Measurements from ENCODE around the gene CLMN. TPM values are rescaled to one million over a fixed set of nuclear protein-coding genes. Genes with fewer than 3 reads are reported as not detected.

CLMN gene
- total and polyA plus RNA-seq, 2 of the 4 experiments (the other 2 are of a cell fraction): 0.10 to 0.18 TPM

DNA sequence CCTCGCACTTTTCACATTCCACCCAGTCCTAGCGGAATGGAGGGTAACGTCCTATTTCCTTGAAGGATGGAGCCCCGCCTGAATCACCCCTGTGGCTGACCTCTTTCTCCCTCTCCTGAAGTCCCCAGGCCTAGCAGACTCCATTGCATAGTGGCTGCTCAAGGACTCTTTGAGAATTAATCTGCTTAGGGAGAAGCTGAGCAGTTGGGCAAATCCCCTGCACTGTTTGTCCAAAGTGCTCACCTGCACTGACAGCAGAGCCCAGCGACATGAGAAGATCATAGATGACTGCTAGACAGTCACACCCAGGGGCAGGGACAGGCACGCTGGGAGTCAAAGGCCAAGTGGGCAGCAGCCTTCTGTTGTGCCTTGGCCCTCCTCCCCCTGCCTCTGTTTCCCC lies 124.7 kb downstream of the CLMN start:
- ChIA-PET POLR2A (ENCODE audit: unreplicated experiment) (no interaction called here), CTCF (no interaction called here)
- no peak for TF ChIP-seq USF2 (IDR thresholded peaks at IDR 0.05; ENCODE audit: low read depth, low read length)
- TF ChIP-seq CHD1 (IDR thresholded peaks at IDR 0.05; ENCODE audit: low read depth, low read length): no peak
- no peak for TF ChIP-seq MXI1 (IDR thresholded peaks at IDR 0.05; ENCODE audit: borderline replicate concordance, low read depth, low read length)
- no peak for TF ChIP-seq NFE2L2 (IDR thresholded peaks at IDR 0.05; ENCODE audit: low read depth, low read length)
- no peak for TF ChIP-seq BHLHE40 (IDR thresholded peaks at IDR 0.05; ENCODE audit: low read depth, low read length)
- no peak for TF ChIP-seq RCOR1 (IDR thresholded peaks at IDR 0.05; ENCODE audit: insufficient replicate concordance, low read length)
- TF ChIP-seq ELK1 (IDR thresholded peaks at IDR 0.05; ENCODE audit: borderline replicate concordance, low read depth, low read length): no peak
- no peak for TF ChIP-seq MAZ (IDR thresholded peaks at IDR 0.05; ENCODE audit: borderline replicate concordance, low read depth, low read length)
- TF ChIP-seq FOS (IDR thresholded peaks at IDR 0.05; ENCODE audit: low read depth, low read length): no peak
- TF ChIP-seq POLR2A (IDR thresholded peaks at IDR 0.05; ENCODE audit: low read depth, low read length): no peak
- TF ChIP-seq SMC3 (IDR thresholded peaks at IDR 0.05; ENCODE audit: low read depth, low read length): no peak
- TF ChIP-seq MAFK (IDR thresholded peaks at IDR 0.05; ENCODE audit: low read depth, low read length): no peak
- no peak for TF ChIP-seq RFX5 (IDR thresholded peaks at IDR 0.05; ENCODE audit: low read depth, low read length)
- TF ChIP-seq CEBPB (IDR thresholded peaks at IDR 0.05; ENCODE audit: low read depth, low read length): no peak
- TF ChIP-seq RAD21 (IDR thresholded peaks at IDR 0.05; ENCODE audit: low read length): no peak
- TF ChIP-seq, protein P1, sequence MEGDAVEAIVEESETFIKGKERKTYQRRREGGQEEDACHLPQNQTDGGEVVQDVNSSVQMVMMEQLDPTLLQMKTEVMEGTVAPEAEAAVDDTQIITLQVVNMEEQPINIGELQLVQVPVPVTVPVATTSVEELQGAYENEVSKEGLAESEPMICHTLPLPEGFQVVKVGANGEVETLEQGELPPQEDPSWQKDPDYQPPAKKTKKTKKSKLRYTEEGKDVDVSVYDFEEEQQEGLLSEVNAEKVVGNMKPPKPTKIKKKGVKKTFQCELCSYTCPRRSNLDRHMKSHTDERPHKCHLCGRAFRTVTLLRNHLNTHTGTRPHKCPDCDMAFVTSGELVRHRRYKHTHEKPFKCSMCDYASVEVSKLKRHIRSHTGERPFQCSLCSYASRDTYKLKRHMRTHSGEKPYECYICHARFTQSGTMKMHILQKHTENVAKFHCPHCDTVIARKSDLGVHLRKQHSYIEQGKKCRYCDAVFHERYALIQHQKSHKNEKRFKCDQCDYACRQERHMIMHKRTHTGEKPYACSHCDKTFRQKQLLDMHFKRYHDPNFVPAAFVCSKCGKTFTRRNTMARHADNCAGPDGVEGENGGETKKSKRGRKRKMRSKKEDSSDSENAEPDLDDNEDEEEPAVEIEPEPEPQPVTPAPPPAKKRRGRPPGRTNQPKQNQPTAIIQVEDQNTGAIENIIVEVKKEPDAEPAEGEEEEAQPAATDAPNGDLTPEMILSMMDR (conservative IDR thresholded peaks at IDR 0.05; ENCODE audit: low read depth, low read length): no peak
- Histone ChIP-seq H2BK5ac (ENCODE audit: low read depth, low read length, poor library complexity, severe bottlenecking) (no peak overlapping the region), H2AFZ (replicated peaks; ENCODE audit: low read length, poor library complexity) (no peak overlapping the region), H2BK120ac (ENCODE audit: low read depth, low read length) (no peak overlapping the region), H2AK5ac (ENCODE audit: low read depth, low read length) (no peak overlapping the region), H3K4ac (ENCODE audit: low read depth, low read length) (no peak overlapping the region), H3K4me1 (ENCODE audit: control insufficient read depth, insufficient read depth, low read length) (peaks cover 2% of the 10 kb centered on the region; the same call in 1 of the 2 replicates), H3K56ac (ENCODE audit: extremely low read depth, insufficient read depth, low read length) (no peak overlapping the region), H2BK15ac (ENCODE audit: low read depth, low read length) (no peak overlapping the region), H4K91ac (ENCODE audit: insufficient read depth, low read depth, low read length) (no peak overlapping the region), H3K9me1 (ENCODE audit: insufficient read depth, low read length) (no peaks in the 10 kb centered on the region), H3K36me3 (ENCODE audit: control insufficient read depth, insufficient read depth, low read length) (no peaks in the 10 kb centered on the region), H4K8ac (ENCODE audit: low read depth in 2 of 2, low read length in 2 of 2) (no peak overlapping the region), H2AK9ac (replicated peaks; ENCODE audit: low read depth, low read length, poor library complexity) (no peak overlapping the region), H3K9ac (ENCODE audit: low read depth, low read length) (no peak overlapping the region), H3K4me3 (ENCODE audit: insufficient read depth, low read depth, low read length) (no peak overlapping the region), H4K20me1 (ENCODE audit: insufficient read depth, low read length) (no peaks in the 10 kb centered on the region), H4K5ac (ENCODE audit: low read depth, low read length) (no peak overlapping the region), H3K27ac (ENCODE audit: insufficient read depth, low read length) (no peak overlapping the region), H2BK20ac (ENCODE audit: low read depth, low read length) (no peak overlapping the region), H3K23ac (ENCODE audit: low read depth, low read length) (no peak overlapping the region), H3K14ac (replicated peaks; ENCODE audit: low read depth, low read length) (no peak overlapping the region), H3K9me3 (ENCODE audit: control insufficient read depth, insufficient read depth, low read length) (no peaks in the 10 kb centered on the region), H3K27me3 (ENCODE audit: control insufficient read depth, insufficient read depth, low read length) (no peaks in the 10 kb centered on the region; the same call in 1 of the 2 replicates), H3K4me2 (ENCODE audit: low read depth, low read length) (no peak overlapping the region), H3K18ac (ENCODE audit: low read depth, low read length) (no peak overlapping the region), H3K79me1 (ENCODE audit: low read depth in 1 of 2, low read length in 2 of 2) (no peaks in the 10 kb centered on the region)
- ATAC-seq (ENCODE audit: low read depth) (no peak), DNase-seq (no peak)
- 71% methylated on average over 1 of the region's 6 CpGs; no CpG with 5 or more reads in 1 of the 2 experiments for WGBS, 2 experiments (ENCODE audit: extremely low coverage in 2 of 2, insufficient read length in 1 of 2)
- dilution Hi-C loops (cut with HindIII; ENCODE audit: low sequenced_read_pairs, unreplicated experiment): no loop called here
- in situ Hi-C loops (cut with MboI; ENCODE audit: low sequenced_read_pairs): no loop called here
- no TSS peak for BruUV-seq (replicated peaks)
- intact Hi-C loops (cut with micrococcal nuclease): loop anchor here (10.0 kb wide), 1 partner anchor 510 kb away; no protein-coding TSS in a partner anchor

Measured in IMR-90 (cell line).